Stomach (tissue), 9 donors: ENCODE data around the gene S100A2. TPM values are rescaled to one million over a fixed set of nuclear protein-coding genes. Genes with fewer than 3 reads are reported as not detected.
"Not testable (repeated sequence)": the region's sequence is repeated elsewhere in the genome, so short reads cannot be mapped to it uniquely, and the experiment has no call there.

Source experiments
- DNase-seq, 2 donors: peaks; one replicate each; pipeline versions ENCODE4 v3.0.0 to v3.0.0-alpha.2; 2013 to 2019
- H3K27ac ChIP-seq, 5 donors: fragments of 200-600 bp in 4 of 5; sonication (generic) in 4 of 5; one replicate each; pipeline ENCODE4 v1.5.1; 2013 to 2019; ENCODE audit warnings: mild to moderate bottlenecking in 1 of 5, moderate library complexity in 1 of 5
- H3K27me3 ChIP-seq, 3 donors: fragments of 200-600 bp; sonication (generic); one replicate each; pipeline ENCODE4 v1.5.1; 2017 to 2019; ENCODE audit warnings: mixed run types in 1 of 3
- H3K36me3 ChIP-seq, 4 donors: fragments of 200-600 bp; sonication (generic); 1 replicate in 3 of 4; 2 replicates in 1 of 4; pipeline ENCODE4 v1.5.1; 2016 to 2019
- H3K4me1 ChIP-seq, 4 donors: fragments of 200-600 bp; sonication (generic); one replicate each; pipeline ENCODE4 v1.5.1; 2016 to 2019
- H3K4me3 ChIP-seq, 4 donors: fragments of 200-600 bp; sonication (generic) in 3 of 4; one replicate each; pipeline ENCODE4 v1.5.1; 2016 to 2019; ENCODE audit warnings: mild to moderate bottlenecking in 1 of 4
- H3K9me3 ChIP-seq, 4 donors: fragments of 200-600 bp; sonication (generic); one replicate each; pipeline ENCODE4 v1.5.1; 2016 to 2019
- CTCF ChIP-seq, 7 experiments: fragments of 450-650 bp in 4 of 7; fragments of 200-600 bp in 3 of 7; sonication (generic) in 3 of 7; IDR thresholded peaks; one replicate each; pipeline ENCODE4 v1.5.1; 2016 to 2019; ENCODE audit warnings: antibody characterized with exemption in 7 of 7, control low read depth in 2 of 7, mild to moderate bottlenecking in 1 of 7
- EP300 ChIP-seq: sonication (generic); formaldehyde crosslinking; IDR thresholded peaks from one replicate; pipeline ENCODE4 v1.6.1; 2017; ENCODE audit warnings: antibody characterized with exemption
- POLR2A ChIP-seq, 4 donors: fragments of 450-650 bp; IDR thresholded peaks; one replicate each; pipeline ENCODE4 v1.6.1; 2016; ENCODE audit warnings: antibody characterized with exemption in 4 of 4, control low read depth in 2 of 4, mild to moderate bottlenecking in 1 of 4, moderate library complexity in 1 of 4
- POLR2AphosphoS5 ChIP-seq, 3 donors: sonication (generic); formaldehyde crosslinking; IDR thresholded peaks; one replicate each; pipeline ENCODE4 v1.6.1; 2016; ENCODE audit warnings: antibody characterized with exemption in 3 of 3
- whole genome bisulfite sequencing, 5 donors: extraction: QIAGEN DNeasy Blood & Tissue Kit in 3 of 5; methylation state at CpG; one replicate each; pipeline versions ENCODE4 v1.1.5 to v1.1.7; 2013 to 2018; 5-methylcytosine and 5-hydroxymethylcytosine counted together
- intact Hi-C: fragments of 100-400 bp; cut with DNase I; formaldehyde crosslinking; loops from one replicate; pipeline ENCODE4 v1.15.1; 2023; ENCODE audit warnings: low total_unique reads
- polyA plus RNA-seq, 3 donors: library from polyadenylated mRNA; stranded (reverse); fragments of 200-250 nt; gene quantifications; one replicate each; pipeline ENCODE4 v1.2.3, GENCODE V29; 2013
- total RNA-seq, 5 donors: library from RNA; depleted of rRNA; stranded (reverse); fragments of >200 nt; gene quantifications; one replicate each; pipeline versions ENCODE4 v1.1.0 to v1.2.3, GENCODE V29; 2014 to 2016
- donor health status: healthy with polysubstance abuse.
- donor health status: Bipolar disorder and iron deficiency.
- donor health status: healthy.

Gene S100A2
- total and polyA plus RNA-seq, 8 donors: 2.2 to 1,809 (median 8.3) TPM; not detected in 3

GRCh38 chr1:153577138-153577537, 11.5 kb upstream of the S100A2 start:
- 51 to 69% (median 60%) methylated on average over 4 of the region's 4 CpGs for WGBS, 5 donors
- intact Hi-C loops: no loop called here
- no peak for DNase-seq
- H3K27ac ChIP-seq: no peak overlapping the region
- no peak for TF ChIP-seq EP300
- TF ChIP-seq CTCF (IDR thresholded peaks at IDR 0.05): no peak
- TF ChIP-seq POLR2AphosphoS5 (IDR thresholded peaks at IDR 0.05): no peak
- no peak for TF ChIP-seq POLR2A (IDR thresholded peaks at IDR 0.05)
- peaks cover 6 to 28% (median 12%) of the 10 kb centered on the region in 4 donors for H3K4me1 ChIP-seq
- no peaks in the 10 kb centered on the region for H3K36me3 ChIP-seq
- H3K4me3 ChIP-seq: no peak overlapping the region
- H3K9me3 ChIP-seq: no peaks in the 10 kb centered on the region
- no peaks in the 10 kb centered on the region for H3K27me3 ChIP-seq

GRCh38 chr1:153575497-153575896, 9.9 kb upstream of the S100A2 start:
- not testable (repeated sequence) for H3K27ac ChIP-seq

GRCh38 chr1:153575081-153575491, 9.4 kb upstream of the S100A2 start:
- H3K4me1 ChIP-seq: peaks cover 8 to 35% (median 12%) of the 10 kb centered on the region in 4 donors
- H3K27ac ChIP-seq, H3K9me3 ChIP-seq, H3K27me3 ChIP-seq, DNase-seq, intact Hi-C loops, H3K4me3 ChIP-seq, H3K36me3 ChIP-seq: not testable (repeated sequence)
- WGBS, 5 donors: 92 to 96% (median 95%) methylated on average over 25 to 35 of the region's 35 CpGs

More at GRCh38 chr1:153575497-153575896, 9.9 kb upstream of the S100A2 start:
- intact Hi-C loops, H3K4me3 ChIP-seq, H3K9me3 ChIP-seq, DNase-seq, H3K36me3 ChIP-seq, H3K27me3 ChIP-seq: not testable (repeated sequence)
- H3K4me1 ChIP-seq: peaks cover 8 to 35% (median 12%) of the 10 kb centered on the region in 4 donors
- WGBS, 5 donors: 76 to 94% (median 89%) methylated on average over 10 of the region's 10 CpGs

- no peak for DNase-seq
- Histone ChIP-seq H3K4me1 (peaks cover 9 to 45% (median 18%) of the 10 kb centered on the region in 4 donors), H3K9me3 (no peaks in the 10 kb centered on the region), H3K27ac (peak overlapping the region in 4 of 5 donors; percentile 54 to 81 (median 74)), H3K4me3 (no peak overlapping the region), H3K27me3 (no peaks in the 10 kb centered on the region), H3K36me3 (no peaks in the 10 kb centered on the region)
- TF ChIP-seq CTCF (IDR thresholded peaks at IDR 0.05): no peak
- no peak for TF ChIP-seq POLR2AphosphoS5 (IDR thresholded peaks at IDR 0.05)
- TF ChIP-seq EP300: no peak
- TF ChIP-seq POLR2A (IDR thresholded peaks at IDR 0.05): no peak
- intact Hi-C loops: loop anchor here (5.0 kb wide), 2 partner anchors 34 to 61 kb away; no protein-coding TSS in a partner anchor
- 66 to 79% (median 74%) methylated on average over 3 of the region's 3 CpGs for WGBS, 5 donors
These were observed 7.7 kb upstream of the S100A2 start for GRCh38 chr1:153573351-153573750.

- peaks cover 17 to 50% (median 26%) of the 10 kb centered on the region in 4 donors for H3K4me1 ChIP-seq
- peak; percentile 91 to 92 for DNase-seq
- peak overlapping the region; percentile 44 to 81 (median 68) for H3K27ac ChIP-seq
- no peaks in the 10 kb centered on the region for H3K9me3 ChIP-seq
- 6 to 23% (median 11%) methylated on average over 3 of the region's 3 CpGs for WGBS, 5 donors
- no peaks in the 10 kb centered on the region for H3K27me3 ChIP-seq
- intact Hi-C loops: loop anchor here (5.0 kb wide), 2 partner anchors 35 to 60 kb away; no protein-coding TSS in a partner anchor
- H3K4me3 ChIP-seq: no peak overlapping the region
- no peaks in the 10 kb centered on the region for H3K36me3 ChIP-seq
- peak; percentile 31 to 93 (median 48) for TF ChIP-seq POLR2AphosphoS5 (IDR thresholded peaks at IDR 0.05)
- no peak for TF ChIP-seq EP300
- TF ChIP-seq CTCF (IDR thresholded peaks at IDR 0.05): peak in 6 of 7 experiments; percentile 22 to 97 (median 76)
These were observed 6.9 kb upstream of the S100A2 start for GRCh38 chr1:153572569-153573015.
